ENCODE results near the gene GLIS2. TPM values are rescaled to one million over a fixed set of nuclear protein-coding genes. Genes with fewer than 3 reads are reported as not detected.

The GLIS2 gene
- polyA plus RNA-seq, 1 experiment, result 8.8 TPM

- ChIA-PET POLR2A (interaction anchor here (0.6 kb wide), 1 partner anchor 12 kb away, joined by 11 read pairs; no protein-coding TSS in a partner anchor), CTCF (interaction anchor here (0.7 to 3.7 kb wide), 12 partner anchors 12 to 332 kb away, joined by 3 to 16 read pairs (median 4); no protein-coding TSS in a partner anchor)
- H3K4me3 ChIP-seq (ENCODE audit: low read depth, low read length), result peak overlapping the region; percentile 73
- H3K27me3 ChIP-seq (ENCODE audit: control insufficient read depth, insufficient read depth, low read length), result no peaks in the 10 kb centered on the region
- peak; percentile 47 for DNase-seq (ENCODE audit: low read depth)
- no peak for TF ChIP-seq CTCF (IDR thresholded peaks at IDR 0.05; ENCODE audit: insufficient read depth, low read depth, low read length)
- no peaks in the 10 kb centered on the region for H3K36me3 ChIP-seq (ENCODE audit: control insufficient read depth, insufficient read depth, low read length)
These were observed 44.4 kb upstream of the GLIS2 start for GRCh38 chr16:4271176-4272113.

- ChIA-PET POLR2A (interaction anchor here (0.5 to 0.6 kb wide), 5 partner anchors 13 to 685 kb away, joined by 3 to 25 read pairs (median 7); no protein-coding TSS in a partner anchor), CTCF (interaction anchor here (0.7 to 3.7 kb wide), 15 partner anchors 10 to 159 kb away, joined by 3 to 16 read pairs (median 4); no protein-coding TSS in a partner anchor)
- no peak for DNase-seq (ENCODE audit: low read depth)
- no peak for TF ChIP-seq CTCF (IDR thresholded peaks at IDR 0.05; ENCODE audit: insufficient read depth, low read depth, low read length)
- Histone ChIP-seq H3K27me3 (ENCODE audit: control insufficient read depth, insufficient read depth, low read length) (no peaks in the 10 kb centered on the region), H3K36me3 (ENCODE audit: control insufficient read depth, insufficient read depth, low read length) (no peaks in the 10 kb centered on the region), H3K4me3 (ENCODE audit: low read depth, low read length) (peak overlapping the region; percentile 73)
These were observed 43.5 kb upstream of the GLIS2 start for GRCh38 chr16:4272114-4272956.

GRCh38 chr16:4273858-4274311 is 42.0 kb upstream of the GLIS2 start:
- Histone ChIP-seq H3K36me3 (ENCODE audit: control insufficient read depth, insufficient read depth, low read length) (no peaks in the 10 kb centered on the region), H3K27me3 (ENCODE audit: control insufficient read depth, insufficient read depth, low read length) (no peaks in the 10 kb centered on the region), H3K4me3 (ENCODE audit: low read depth, low read length) (peak overlapping the region; percentile 73)
- ChIA-PET CTCF (interaction anchor here (0.6 to 3.7 kb wide), 20 partner anchors 8 to 543 kb away, joined by 3 to 16 read pairs (median 4); partner anchors contain the start of gene GLIS2), POLR2A (interaction anchor here (0.6 kb wide), 1 partner anchor 30 kb away, joined by 4 read pairs; no protein-coding TSS in a partner anchor)
- DNase-seq (ENCODE audit: low read depth), result no peak
- TF ChIP-seq CTCF (IDR thresholded peaks at IDR 0.05; ENCODE audit: insufficient read depth, low read depth, low read length), result peak; percentile 61

GRCh38 chr16:4275861-4276260 is 40.0 kb upstream of the GLIS2 start:
- CTCF ChIA-PET, result interaction anchor here (1.3 to 4.6 kb wide), 4 partner anchors 13 to 54 kb away, joined by 3 to 21 read pairs (median 4); no protein-coding TSS in a partner anchor
- POLR2A ChIA-PET, result no interaction called here
- Histone ChIP-seq H3K27me3 (ENCODE audit: control insufficient read depth, insufficient read depth, low read length) (no peaks in the 10 kb centered on the region), H3K36me3 (ENCODE audit: control insufficient read depth, insufficient read depth, low read length) (no peaks in the 10 kb centered on the region; the same call in 1 of the 2 replicates), H3K4me3 (ENCODE audit: low read depth, low read length) (no peak overlapping the region)
- TF ChIP-seq CTCF (IDR thresholded peaks at IDR 0.05; ENCODE audit: insufficient read depth, low read depth, low read length), result no peak
- DNase-seq (ENCODE audit: low read depth), result no peak
